GM12872 (cell line): ENCODE results near the gene CLIC5.

Experiments used
- CTCF ChIP-seq: IDR thresholded peaks from 3 replicates; pipeline ENCODE4 v1.5.1; 2011; ENCODE audit warnings: low read depth, mild to moderate bottlenecking, low read length, moderate library complexity; ENCODE audit not compliant: insufficient read depth

CLIC5 gene

GRCh38 chr6:46017726-46018125 lies 2.1 kb upstream of the CLIC5 start:
- no peak for TF ChIP-seq CTCF

GRCh38 chr6:46016063-46016608 lies 476 bp upstream of the CLIC5 start:
- no peak for TF ChIP-seq CTCF

- TF ChIP-seq CTCF, result no peak
Measured at GRCh38 chr6:46014511-46015118, 1.0 kb downstream of the CLIC5 start.

- no peak for TF ChIP-seq CTCF
Measured at GRCh38 chr6:46014046-46014445, 1.6 kb downstream of the CLIC5 start.

- no peak for TF ChIP-seq CTCF
Measured at GRCh38 chr6:46013639-46014038, 2.0 kb downstream of the CLIC5 start.

GRCh38 chr6:46012834-46013233 lies 2.8 kb downstream of the CLIC5 start:
- TF ChIP-seq CTCF, result no peak

- no peak for TF ChIP-seq CTCF
Measured at GRCh38 chr6:46011188-46012085, 4.2 kb downstream of the CLIC5 start.
